D721Med (cell line): ENCODE data around the gene UPF1.

Experiments
- DNase-seq: peaks from one replicate; pipeline ENCODE4 v3.0.0; 2011; ENCODE audit warnings: low spot score; ENCODE audit not compliant: insufficient read length
- FAIRE-seq: peaks from 2 replicates; lab custom pipeline; 2011; peaks lifted over from hg19 to GRCh38; lab: Jason Lieb, UNC
- CTCF ChIP-seq: IDR thresholded peaks from 2 replicates; pipeline ENCODE4 v1.5.1; 2012; ENCODE audit warnings: mild to moderate bottlenecking, control low read depth; ENCODE audit not compliant: insufficient read depth; ENCODE audit errors: missing control alignments

Gene UPF1

GRCh38 chr19:18831524-18832305 lies at the start of gene UPF1:
TSS of gene UPF1 (plus strand) at chr19:18831959. CDS start at chr19:18832210, 251 bp downstream.
- TF ChIP-seq CTCF, result no peak
- DNase-seq (peak; percentile 93), FAIRE-seq (no peak)

- TF ChIP-seq CTCF, result no peak
- DNase-seq (no peak), FAIRE-seq (no peak)
Observed at GRCh38 chr19:18782559-18783225, 49.1 kb upstream of the UPF1 start.

GRCh38 chr19:18783958-18784785 lies 47.6 kb upstream of the UPF1 start:
- no peak for TF ChIP-seq CTCF
- FAIRE-seq (no peak), DNase-seq (no peak)

- no peak for DNase-seq
- no peak for FAIRE-seq
- TF ChIP-seq CTCF, result no peak
Observed at GRCh38 chr19:18784786-18785120, 47.0 kb upstream of the UPF1 start.

GRCh38 chr19:18785179-18786124 lies 46.3 kb upstream of the UPF1 start:
- TF ChIP-seq CTCF, result no peak
- FAIRE-seq (no peak), DNase-seq (peak; percentile 91)
